ENCODE measurements around the gene ZNF74.
"Not testable (repeated sequence)": the region's sequence is repeated elsewhere in the genome, so short reads cannot be mapped to it uniquely, and the experiment has no call there.

DNA sequence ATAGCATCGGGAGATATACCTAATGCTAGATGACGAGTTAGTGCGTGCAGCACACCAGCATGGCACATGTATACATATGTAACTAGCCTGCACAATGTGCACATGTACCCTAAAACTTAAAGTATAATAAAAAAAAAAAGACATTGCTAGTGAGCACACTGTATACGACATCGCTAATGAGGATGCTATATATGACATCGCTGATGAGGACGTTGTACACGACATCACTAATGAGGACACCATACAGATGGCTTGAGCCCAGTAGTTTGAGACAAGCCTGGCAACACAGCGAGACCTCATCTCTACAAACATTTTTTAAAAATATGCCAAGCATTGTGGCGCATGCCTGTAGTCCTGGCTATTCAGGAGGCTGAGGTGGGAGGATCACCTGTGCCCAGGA, 31.5 kb upstream of the ZNF74 start:
- not testable (repeated sequence) for TF ChIP-seq ZFP30 (CRISPR knock-in tag; IDR thresholded peaks at IDR 0.05); ISL1 (CRISPR knock-in tag; IDR thresholded peaks at IDR 0.05); TCF4 (CRISPR knock-in tag; IDR thresholded peaks at IDR 0.05; ENCODE audit: borderline replicate concordance); ZNF70 (CRISPR knock-in tag; IDR thresholded peaks at IDR 0.05); GLIS3 (CRISPR knock-in tag; IDR thresholded peaks at IDR 0.05)
